ENCODE results near the gene SLC25A41. TPM values are rescaled to one million over a fixed set of nuclear protein-coding genes. Genes with fewer than 3 reads are reported as not detected.

SLC25A41 gene
- total RNA-seq, 1 donor from 2014 or later = not detected

DNA sequence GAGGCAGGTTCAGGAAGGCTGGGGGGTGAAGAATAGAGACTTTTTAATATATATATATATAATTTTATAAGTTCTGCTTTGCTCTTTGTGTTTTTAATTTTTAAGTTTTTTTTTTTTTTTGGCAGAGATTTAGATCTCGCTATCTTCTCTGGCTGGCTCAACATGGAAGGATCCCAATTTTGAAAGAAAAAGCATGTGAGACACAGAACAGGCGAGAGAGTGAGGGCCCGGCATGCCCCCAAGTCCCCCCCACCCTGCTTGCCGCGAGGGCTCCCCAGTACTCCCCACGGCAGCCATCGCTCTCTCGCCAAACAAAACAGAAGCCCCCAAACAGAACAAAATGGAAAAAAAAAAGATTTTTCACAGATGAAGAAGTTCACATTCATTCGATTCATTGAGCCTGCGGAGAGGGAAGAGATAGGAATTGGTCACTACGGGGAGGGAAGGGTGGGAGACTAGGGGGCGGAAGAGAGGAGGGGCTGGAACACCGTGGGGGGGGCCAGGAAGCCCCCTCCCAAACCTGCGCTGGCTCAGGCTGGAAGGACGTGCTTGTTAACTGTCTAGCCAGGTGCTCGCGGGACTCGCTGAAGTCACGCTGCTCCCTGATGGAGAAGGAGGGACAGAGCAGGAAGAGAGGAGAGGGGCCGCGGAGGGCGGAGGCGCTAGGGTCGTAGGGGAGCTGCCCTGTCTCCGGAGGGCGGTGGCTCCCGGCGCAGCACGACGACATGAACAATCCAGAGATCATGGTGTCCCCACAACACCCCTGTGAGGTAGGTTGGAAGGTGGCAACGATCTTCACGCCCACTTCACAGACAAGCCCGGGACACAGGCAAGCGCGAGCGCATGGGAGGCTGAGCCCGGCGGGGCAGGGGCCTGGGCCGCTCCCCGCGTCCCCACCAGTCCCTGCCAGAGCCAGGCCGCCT, 19.6 kb downstream of the SLC25A41 start:
- TF ChIP-seq, protein P1, sequence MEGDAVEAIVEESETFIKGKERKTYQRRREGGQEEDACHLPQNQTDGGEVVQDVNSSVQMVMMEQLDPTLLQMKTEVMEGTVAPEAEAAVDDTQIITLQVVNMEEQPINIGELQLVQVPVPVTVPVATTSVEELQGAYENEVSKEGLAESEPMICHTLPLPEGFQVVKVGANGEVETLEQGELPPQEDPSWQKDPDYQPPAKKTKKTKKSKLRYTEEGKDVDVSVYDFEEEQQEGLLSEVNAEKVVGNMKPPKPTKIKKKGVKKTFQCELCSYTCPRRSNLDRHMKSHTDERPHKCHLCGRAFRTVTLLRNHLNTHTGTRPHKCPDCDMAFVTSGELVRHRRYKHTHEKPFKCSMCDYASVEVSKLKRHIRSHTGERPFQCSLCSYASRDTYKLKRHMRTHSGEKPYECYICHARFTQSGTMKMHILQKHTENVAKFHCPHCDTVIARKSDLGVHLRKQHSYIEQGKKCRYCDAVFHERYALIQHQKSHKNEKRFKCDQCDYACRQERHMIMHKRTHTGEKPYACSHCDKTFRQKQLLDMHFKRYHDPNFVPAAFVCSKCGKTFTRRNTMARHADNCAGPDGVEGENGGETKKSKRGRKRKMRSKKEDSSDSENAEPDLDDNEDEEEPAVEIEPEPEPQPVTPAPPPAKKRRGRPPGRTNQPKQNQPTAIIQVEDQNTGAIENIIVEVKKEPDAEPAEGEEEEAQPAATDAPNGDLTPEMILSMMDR (IDR thresholded peaks at IDR 0.05) = no peak
- DNase-seq (ENCODE audit: low spot score in 2 of 2) = no peak
- intact Hi-C loops (cut with DNase I) = no loop called here
- Histone ChIP-seq H3K27me3 (no peaks in the 10 kb centered on the region), H3K36me3 (peaks cover 51% of the 10 kb centered on the region in 2 donors), H3K27ac (no peak overlapping the region), H3K9me3 (no peaks in the 10 kb centered on the region), H3K4me3 (no peak overlapping the region), H3K4me1 (no peaks in the 10 kb centered on the region)

GRCh38 chr19:6413291-6413690, 20.3 kb downstream of the SLC25A41 start:
- DNase-seq (ENCODE audit: low spot score in 2 of 2) = no peak
- Histone ChIP-seq H3K36me3 (peaks cover 44% of the 10 kb centered on the region in 2 donors), H3K27me3 (no peaks in the 10 kb centered on the region), H3K9me3 (no peaks in the 10 kb centered on the region), H3K4me3 (no peak overlapping the region), H3K27ac (no peak overlapping the region), H3K4me1 (no peaks in the 10 kb centered on the region)
- intact Hi-C loops (cut with DNase I) = no loop called here
- TF ChIP-seq, protein P1 (IDR thresholded peaks at IDR 0.05) = no peak

DNA sequence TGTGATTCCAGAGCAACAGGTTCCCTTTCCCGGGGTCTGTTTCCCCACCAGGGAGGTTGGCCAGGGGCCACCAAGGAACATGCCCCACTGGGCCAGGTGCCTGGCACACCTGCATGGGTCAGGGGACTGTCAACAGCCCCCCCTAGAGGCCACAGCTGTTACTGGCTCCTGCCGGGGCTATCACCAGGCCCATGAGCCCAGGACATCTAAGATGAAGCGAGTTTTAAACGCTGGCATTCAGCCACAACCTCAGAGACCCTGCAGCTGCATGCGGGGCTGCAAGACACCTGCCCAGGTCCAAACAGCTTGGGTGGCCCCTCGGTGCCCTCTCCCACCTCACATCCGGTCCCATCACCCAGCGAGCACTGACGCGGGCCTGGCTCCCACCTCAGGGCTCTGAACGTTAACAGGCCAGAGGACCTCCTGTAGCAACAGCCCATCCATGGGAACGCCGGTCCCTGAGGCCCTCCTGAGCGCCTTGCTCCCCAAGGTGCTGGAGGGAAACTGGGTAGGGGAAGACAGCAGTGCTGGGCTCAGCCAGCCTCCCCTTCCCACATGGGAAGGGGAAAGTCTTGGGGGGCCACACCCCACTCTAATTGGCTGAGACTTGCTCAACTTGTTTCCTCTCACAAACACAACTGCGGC, 21.0 kb downstream of the SLC25A41 start:
- DNase-seq (ENCODE audit: low spot score in 2 of 2) = no peak
- intact Hi-C loops (cut with DNase I) = no loop called here
- Histone ChIP-seq H3K27me3 (no peaks in the 10 kb centered on the region), H3K27ac (no peak overlapping the region), H3K4me1 (no peaks in the 10 kb centered on the region), H3K9me3 (no peaks in the 10 kb centered on the region), H3K4me3 (no peak overlapping the region), H3K36me3 (peaks cover 37% of the 10 kb centered on the region in 2 donors)
- TF ChIP-seq, protein P1 (IDR thresholded peaks at IDR 0.05) = peak; percentile 6 to 44 (median 34)

DNA sequence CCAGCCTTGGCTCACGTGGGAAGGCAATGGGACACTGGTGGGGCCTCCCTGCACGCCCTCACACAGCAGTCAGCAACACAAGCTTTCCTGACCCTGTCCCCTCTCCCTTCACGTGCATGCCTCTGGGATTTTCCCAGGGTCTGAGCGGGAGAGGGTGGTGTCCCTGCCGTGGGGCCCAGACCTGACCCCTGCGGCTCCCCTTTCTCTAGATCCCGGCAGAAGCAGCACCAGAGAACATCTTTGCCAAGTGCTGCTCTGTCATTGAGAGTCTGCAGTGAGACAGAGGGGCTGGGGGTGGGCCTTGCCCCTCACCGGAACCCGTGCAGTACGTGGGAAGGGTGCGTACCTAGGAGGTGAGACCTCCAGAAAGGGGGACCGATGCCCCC, 21.5 kb downstream of the SLC25A41 start:
- intact Hi-C loops (cut with DNase I) = no loop called here
- no peaks in the 10 kb centered on the region for H3K4me1 ChIP-seq
- DNase-seq (ENCODE audit: low spot score in 2 of 2) = no peak
- H3K9me3 ChIP-seq = no peaks in the 10 kb centered on the region
- no peaks in the 10 kb centered on the region for H3K27me3 ChIP-seq
- no peak overlapping the region for H3K4me3 ChIP-seq
- peaks cover 31 to 32% of the 10 kb centered on the region in 2 donors for H3K36me3 ChIP-seq
- no peak overlapping the region for H3K27ac ChIP-seq
- TF ChIP-seq, protein P1 (IDR thresholded peaks at IDR 0.05) = no peak

DNA sequence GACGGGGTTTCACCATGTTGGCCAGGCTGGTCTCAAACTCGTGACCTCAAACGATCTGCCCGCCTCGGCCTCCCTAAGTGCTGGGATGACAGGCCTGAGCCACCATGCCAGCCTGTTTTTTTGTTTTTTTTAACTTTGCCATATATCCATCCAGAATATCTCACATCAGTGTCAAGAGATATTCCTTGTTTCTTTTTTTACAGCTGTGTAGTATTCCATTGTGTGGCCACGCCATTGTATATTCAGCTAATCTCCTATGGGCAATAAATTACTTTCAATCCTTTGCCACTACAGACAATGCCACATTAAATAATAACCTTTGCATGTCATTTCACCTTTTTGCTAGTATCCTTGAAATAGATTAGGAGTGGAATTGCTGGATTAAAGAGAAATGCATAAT, 24.2 kb downstream of the SLC25A41 start:
- no peaks in the 10 kb centered on the region for H3K4me1 ChIP-seq
- intact Hi-C loops (cut with DNase I) = no loop called here
- H3K27ac ChIP-seq = no peak overlapping the region
- H3K9me3 ChIP-seq = no peaks in the 10 kb centered on the region
- no peak overlapping the region for H3K4me3 ChIP-seq
- no peak for DNase-seq (ENCODE audit: low spot score in 2 of 2)
- H3K36me3 ChIP-seq = peaks cover 4 to 6% of the 10 kb centered on the region in 2 donors
- TF ChIP-seq, protein P1 (IDR thresholded peaks at IDR 0.05) = no peak
- H3K27me3 ChIP-seq = no peaks in the 10 kb centered on the region

Measured in ascending aorta (tissue), 2 donors.